ENCODE measurements around the gene OSCP1.

Gene OSCP1

GRCh38 chr1:36386265-36387140 lies 63.7 kb downstream of the OSCP1 start:
- in situ Hi-C loops (cut with MboI; ENCODE audit: low sequenced_read_pairs): no loop called here

- in situ Hi-C loops (cut with MboI; ENCODE audit: low sequenced_read_pairs): no loop called here
Observed at GRCh38 chr1:36385410-36386264, 64.6 kb downstream of the OSCP1 start, which contains the start of gene STK40. Gene STK40 (minus strand): TSS chr1:36385924. CDS start chr1:36361332, 24,592 bp downstream.

- in situ Hi-C loops (cut with MboI; ENCODE audit: low sequenced_read_pairs): no loop called here
Observed at GRCh38 chr1:36384542-36385409, 65.5 kb downstream of the OSCP1 start.

GRCh38 chr1:36383240-36383639 lies 67.0 kb downstream of the OSCP1 start:
- in situ Hi-C loops (cut with MboI; ENCODE audit: low sequenced_read_pairs): no loop called here

GRCh38 chr1:36382669-36383068 lies 67.6 kb downstream of the OSCP1 start:
- in situ Hi-C loops (cut with MboI; ENCODE audit: low sequenced_read_pairs): no loop called here

- in situ Hi-C loops (cut with MboI; ENCODE audit: low sequenced_read_pairs): no loop called here
Observed at GRCh38 chr1:36382231-36382630, 68.0 kb downstream of the OSCP1 start.

DNA sequence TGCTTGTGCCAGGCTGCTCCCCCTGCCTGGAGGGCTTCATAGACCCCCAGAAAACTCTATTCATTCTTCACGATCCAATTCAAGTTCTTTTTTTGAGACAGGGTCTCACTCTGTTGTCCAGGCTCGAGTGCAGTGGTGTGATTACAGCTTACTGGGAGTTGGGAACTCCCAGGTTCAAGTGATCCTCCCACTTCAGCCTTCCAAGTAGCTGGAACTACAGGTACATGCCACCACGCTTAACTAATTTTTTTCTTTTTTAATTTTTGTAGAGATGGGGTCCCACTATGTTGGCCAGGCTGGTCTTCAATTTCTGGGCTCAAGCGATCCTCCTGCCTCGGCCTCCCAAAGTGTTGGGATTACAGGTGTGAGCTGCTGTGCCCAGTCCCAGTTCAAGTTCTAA lies 68.8 kb downstream of the OSCP1 start:
- in situ Hi-C loops (cut with MboI; ENCODE audit: low sequenced_read_pairs): no loop called here

DNA sequence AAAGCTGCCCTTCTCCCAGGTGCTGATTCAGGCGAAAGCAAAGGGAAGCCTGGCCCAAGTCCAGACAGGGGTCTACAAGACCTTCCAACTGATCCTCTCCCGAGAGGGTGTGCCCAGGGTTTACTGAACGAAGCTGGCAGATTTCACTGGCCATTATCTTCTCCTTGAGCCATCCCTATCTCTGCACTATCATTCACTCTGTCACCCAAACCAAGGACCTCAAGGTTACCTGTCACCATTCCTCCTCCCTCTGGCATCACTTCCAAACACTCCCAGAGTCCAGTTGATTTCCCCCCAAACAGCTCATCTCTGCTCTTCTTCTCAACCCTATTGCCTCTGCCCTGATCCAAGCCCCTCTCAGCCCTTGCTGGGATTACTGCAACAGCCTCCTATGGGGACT lies 69.5 kb downstream of the OSCP1 start:
- in situ Hi-C loops (cut with MboI; ENCODE audit: low sequenced_read_pairs): no loop called here

- in situ Hi-C loops (cut with MboI; ENCODE audit: low sequenced_read_pairs): no loop called here
Observed at GRCh38 chr1:36380143-36380619, 70.1 kb downstream of the OSCP1 start.

GRCh38 chr1:36377791-36378492 lies 72.3 kb downstream of the OSCP1 start:
- in situ Hi-C loops (cut with MboI; ENCODE audit: low sequenced_read_pairs): no loop called here

DNA sequence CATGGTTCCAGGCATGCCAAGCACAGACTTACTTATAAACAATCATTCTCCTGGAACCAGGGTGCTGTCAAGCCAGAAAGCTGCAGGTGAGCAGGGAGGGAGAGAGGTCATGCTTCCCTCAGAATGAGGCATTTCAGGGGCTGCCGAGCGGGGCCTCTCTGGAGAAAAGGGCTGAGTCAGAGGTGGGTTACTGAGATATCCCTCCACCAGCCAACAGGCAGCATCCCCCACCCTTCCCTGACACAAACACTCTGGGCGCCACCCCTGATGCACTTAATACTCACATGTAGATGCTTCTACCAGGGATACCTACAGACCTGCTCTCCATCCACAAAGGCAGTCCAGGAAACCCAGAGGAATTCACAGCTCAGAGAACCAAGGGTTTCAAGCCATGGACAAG lies 77.6 kb downstream of the OSCP1 start:
- in situ Hi-C loops (cut with MboI; ENCODE audit: low sequenced_read_pairs): no loop called here

DNA sequence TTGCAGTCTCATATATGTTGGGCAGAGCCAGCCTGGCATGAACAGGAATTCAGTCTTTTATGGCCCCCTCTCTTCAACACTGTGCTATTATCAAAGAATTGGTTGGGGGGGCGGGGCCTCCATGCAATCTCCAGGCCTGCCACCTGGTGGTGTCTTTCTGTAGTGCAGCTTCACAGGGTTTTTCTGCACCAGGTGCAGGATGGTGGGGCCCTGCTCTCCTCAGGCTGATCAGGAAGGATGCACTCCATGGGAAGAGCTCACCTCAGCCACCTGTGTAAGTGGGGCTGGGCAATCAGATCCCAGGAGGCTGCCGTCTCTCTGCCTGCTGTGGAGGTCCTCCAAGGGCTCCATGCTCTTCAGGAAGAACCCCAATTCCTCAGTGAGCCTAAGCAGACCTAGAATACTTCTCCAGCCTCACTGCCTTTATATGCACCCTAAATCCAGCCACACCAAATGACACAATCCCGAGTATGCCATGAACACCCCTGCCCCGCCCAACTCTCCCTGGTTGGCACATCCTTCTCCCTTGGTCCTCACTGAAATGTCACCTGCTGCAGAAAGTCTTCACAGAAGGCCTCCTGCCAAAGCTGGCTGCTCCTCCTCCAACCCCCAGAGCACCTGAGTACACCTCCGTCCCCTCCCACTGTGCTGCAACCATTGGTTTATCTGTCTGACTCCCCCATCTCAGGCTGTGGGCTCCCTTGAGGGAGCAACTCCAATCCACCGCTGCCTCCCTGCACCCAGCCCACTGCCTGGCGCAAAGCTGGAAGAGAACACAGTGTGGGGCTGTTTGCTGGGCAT lies 81.0 kb downstream of the OSCP1 start:
- in situ Hi-C loops (cut with MboI; ENCODE audit: low sequenced_read_pairs): no loop called here

Measured in HL-60/S4 treated with phorbol 12-myristate 13-acetate at 8.2 ng/mL for 4 days and 3 days (cell line).